Astrocyte (in vitro differentiated cells and primary cell): ENCODE results near the gene CNTN2. TPM values are rescaled to one million over a fixed set of nuclear protein-coding genes. Genes with fewer than 3 reads are reported as not detected.

ENCODE experiments used
- DNase-seq: peaks from one replicate; pipeline ENCODE4 v3.0.0-alpha.2; 2010; ENCODE audit warnings: low read depth
- FAIRE-seq: peaks from 2 replicates; lab custom pipeline; 2011; peaks lifted over from hg19 to GRCh38; lab: Jason Lieb, UNC
- H2AFZ ChIP-seq: 2 replicates; pipeline ENCODE4 v1.6.0; 2012; ENCODE audit warnings: low read depth, low read length, inconsistent platforms
- H3K27ac ChIP-seq: 2 replicates; pipeline ENCODE4 v1.5.1; 2011; ENCODE audit warnings: low read depth, low read length, inconsistent platforms
- H3K27me3 ChIP-seq: 2 replicates; pipeline ENCODE4 v1.6.0; 2011; ENCODE audit warnings: low read length, inconsistent platforms; ENCODE audit not compliant: insufficient read depth
- H3K36me3 ChIP-seq: 2 replicates; pipeline ENCODE4 v1.5.1; 2011; ENCODE audit warnings: low read length, inconsistent platforms; ENCODE audit not compliant: insufficient read depth
- H3K4me1 ChIP-seq: 2 replicates; pipeline ENCODE4 v1.5.1; 2011; ENCODE audit warnings: low read length, inconsistent platforms; ENCODE audit not compliant: insufficient read depth
- H3K4me2 ChIP-seq: 2 replicates; pipeline ENCODE4 v1.6.0; 2012; ENCODE audit warnings: low read length, inconsistent platforms
- H3K4me3 ChIP-seq: 2 replicates; pipeline ENCODE4 v1.5.1; 2011; ENCODE audit warnings: low read depth, mild to moderate bottlenecking, low read length, inconsistent platforms; ENCODE audit not compliant: insufficient read depth
- H3K79me2 ChIP-seq: 2 replicates; pipeline ENCODE4 v1.6.0; 2012; ENCODE audit warnings: mild to moderate bottlenecking, low read length, inconsistent platforms; ENCODE audit not compliant: insufficient read depth
- H3K9ac ChIP-seq: 2 replicates; pipeline ENCODE4 v1.6.0; 2012; ENCODE audit warnings: mild to moderate bottlenecking, low read length, inconsistent platforms
- H3K9me3 ChIP-seq: 2 replicates; pipeline ENCODE4 v1.5.1; 2012; ENCODE audit warnings: low read depth, mild to moderate bottlenecking, low read length, inconsistent platforms; ENCODE audit not compliant: insufficient read depth
- H4K20me1 ChIP-seq: 2 replicates; pipeline ENCODE4 v1.6.0; 2012; ENCODE audit warnings: low read length, inconsistent platforms; ENCODE audit not compliant: insufficient read depth
- H3K27ac Mint-ChIP-seq: one replicate; pipeline ENCODE4 v1.8.0; 2021; ENCODE audit warnings: mild to moderate bottlenecking, mixed read lengths; ENCODE audit not compliant: unreplicated experiment
- H3K27me3 Mint-ChIP-seq: one replicate; pipeline ENCODE4 v1.8.0; 2021; ENCODE audit warnings: low read depth, mixed read lengths; ENCODE audit not compliant: unreplicated experiment
- H3K36me3 Mint-ChIP-seq: one replicate; pipeline ENCODE4 v1.8.0; 2021; ENCODE audit warnings: low read depth, mixed read lengths; ENCODE audit not compliant: unreplicated experiment
- H3K4me1 Mint-ChIP-seq: one replicate; pipeline ENCODE4 v1.8.0; 2021; ENCODE audit warnings: low read depth, mixed read lengths; ENCODE audit not compliant: unreplicated experiment
- H3K4me3 Mint-ChIP-seq: one replicate; pipeline ENCODE4 v1.8.0; 2021; ENCODE audit warnings: mild to moderate bottlenecking, moderate library complexity, mixed read lengths; ENCODE audit not compliant: unreplicated experiment
- H3K9me3 Mint-ChIP-seq: one replicate; pipeline ENCODE4 v1.8.0; 2021; ENCODE audit warnings: mild to moderate bottlenecking, mixed read lengths; ENCODE audit not compliant: unreplicated experiment
- EZH2 ChIP-seq: IDR thresholded peaks from 2 replicates; pipeline ENCODE4 v1.6.1; 2012; ENCODE audit warnings: mild to moderate bottlenecking, low read length, inconsistent platforms; ENCODE audit not compliant: insufficient read depth
- total RNA-seq: library from RNA; stranded (reverse); gene quantifications from 2 replicates; pipeline ENCODE4 v1.2.1, GENCODE V29; 2021
- TF ChIP-seq, protein P1 (sequence below): IDR thresholded peaks from 2 replicates; pipeline ENCODE4 v1.5.1; 2011; ENCODE audit warnings: low read depth, mild to moderate bottlenecking, inconsistent platforms, low read length, moderate library complexity; ENCODE audit not compliant: insufficient read depth

The CNTN2 gene
- total RNA-seq, 1 donor from 2014 or later: 0.23 TPM

DNA sequence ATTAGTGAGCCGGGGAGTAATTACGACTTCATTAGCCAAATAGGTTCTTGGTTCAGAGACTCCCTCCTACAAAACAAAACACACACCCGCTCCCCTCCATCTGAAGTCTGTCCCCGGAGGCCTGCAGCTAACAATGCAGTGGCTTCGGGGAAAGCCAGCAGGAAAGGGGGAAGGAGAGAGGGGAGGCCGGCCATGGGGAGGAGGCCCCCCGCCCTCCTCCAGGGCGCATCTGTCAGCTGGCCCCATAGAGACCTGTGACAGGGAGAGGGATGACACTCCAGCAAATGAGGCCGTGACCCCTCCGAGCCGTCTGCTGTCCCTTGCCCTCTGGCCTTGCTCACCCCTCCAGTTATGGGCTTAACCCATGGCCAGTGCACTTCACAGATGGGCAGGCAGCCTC, 12.1 kb upstream of the CNTN2 start:
- Mint-ChIP-seq H3K27ac (no peak overlapping the region), H3K27me3 (peaks cover 84% of the 10 kb centered on the region), H3K36me3 (peaks cover 3% of the 10 kb centered on the region), H3K4me1 (no peaks in the 10 kb centered on the region), H3K9me3 (peaks cover 3% of the 10 kb centered on the region), H3K4me3 (no peak overlapping the region)
- Histone ChIP-seq H2AFZ (no peak overlapping the region), H3K9me3 (no peaks in the 10 kb centered on the region), H3K79me2 (no peaks in the 10 kb centered on the region), H4K20me1 (no peaks in the 10 kb centered on the region), H3K4me3 (no peak overlapping the region), H3K27me3 (peaks cover 37% of the 10 kb centered on the region), H3K4me2 (no peak overlapping the region), H3K36me3 (no peaks in the 10 kb centered on the region), H3K9ac (no peak overlapping the region), H3K27ac (no peak overlapping the region), H3K4me1 (no peaks in the 10 kb centered on the region)
- FAIRE-seq: no peak
- TF ChIP-seq, protein P1, sequence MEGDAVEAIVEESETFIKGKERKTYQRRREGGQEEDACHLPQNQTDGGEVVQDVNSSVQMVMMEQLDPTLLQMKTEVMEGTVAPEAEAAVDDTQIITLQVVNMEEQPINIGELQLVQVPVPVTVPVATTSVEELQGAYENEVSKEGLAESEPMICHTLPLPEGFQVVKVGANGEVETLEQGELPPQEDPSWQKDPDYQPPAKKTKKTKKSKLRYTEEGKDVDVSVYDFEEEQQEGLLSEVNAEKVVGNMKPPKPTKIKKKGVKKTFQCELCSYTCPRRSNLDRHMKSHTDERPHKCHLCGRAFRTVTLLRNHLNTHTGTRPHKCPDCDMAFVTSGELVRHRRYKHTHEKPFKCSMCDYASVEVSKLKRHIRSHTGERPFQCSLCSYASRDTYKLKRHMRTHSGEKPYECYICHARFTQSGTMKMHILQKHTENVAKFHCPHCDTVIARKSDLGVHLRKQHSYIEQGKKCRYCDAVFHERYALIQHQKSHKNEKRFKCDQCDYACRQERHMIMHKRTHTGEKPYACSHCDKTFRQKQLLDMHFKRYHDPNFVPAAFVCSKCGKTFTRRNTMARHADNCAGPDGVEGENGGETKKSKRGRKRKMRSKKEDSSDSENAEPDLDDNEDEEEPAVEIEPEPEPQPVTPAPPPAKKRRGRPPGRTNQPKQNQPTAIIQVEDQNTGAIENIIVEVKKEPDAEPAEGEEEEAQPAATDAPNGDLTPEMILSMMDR: no peak
- no peak for TF ChIP-seq EZH2
- no peak for DNase-seq

GRCh38 chr1:205032508-205032907, 10.5 kb upstream of the CNTN2 start:
- no peak for TF ChIP-seq EZH2
- TF ChIP-seq, protein P1: no peak
- Histone ChIP-seq H3K4me2 (no peak overlapping the region), H3K9me3 (no peaks in the 10 kb centered on the region), H3K27ac (no peak overlapping the region), H2AFZ (no peak overlapping the region), H3K79me2 (no peaks in the 10 kb centered on the region), H3K9ac (no peak overlapping the region), H3K4me1 (no peaks in the 10 kb centered on the region), H3K27me3 (peaks cover 40% of the 10 kb centered on the region), H3K36me3 (no peaks in the 10 kb centered on the region), H4K20me1 (no peaks in the 10 kb centered on the region), H3K4me3 (no peak overlapping the region)
- Mint-ChIP-seq H3K27me3 (peaks cover 86% of the 10 kb centered on the region), H3K27ac (no peak overlapping the region), H3K36me3 (peaks cover 8% of the 10 kb centered on the region), H3K9me3 (peaks cover 10% of the 10 kb centered on the region), H3K4me3 (no peak overlapping the region), H3K4me1 (no peaks in the 10 kb centered on the region)
- FAIRE-seq (no peak), DNase-seq (no peak)

GRCh38 chr1:205037539-205037938, 5.5 kb upstream of the CNTN2 start:
- Mint-ChIP-seq H3K27me3 (peaks cover 85% of the 10 kb centered on the region), H3K4me1 (no peaks in the 10 kb centered on the region), H3K4me3 (no peak overlapping the region), H3K9me3 (peaks cover 10% of the 10 kb centered on the region), H3K36me3 (peaks cover 5% of the 10 kb centered on the region), H3K27ac (no peak overlapping the region)
- Histone ChIP-seq H2AFZ (no peak overlapping the region), H3K9ac (no peak overlapping the region), H3K27me3 (peaks cover 43% of the 10 kb centered on the region), H3K27ac (no peak overlapping the region), H3K4me2 (no peak overlapping the region), H4K20me1 (no peaks in the 10 kb centered on the region), H3K36me3 (no peaks in the 10 kb centered on the region), H3K9me3 (no peaks in the 10 kb centered on the region), H3K4me1 (no peaks in the 10 kb centered on the region), H3K79me2 (no peaks in the 10 kb centered on the region), H3K4me3 (no peak overlapping the region)
- no peak for DNase-seq
- no peak for FAIRE-seq
- TF ChIP-seq, protein P1: no peak
- TF ChIP-seq EZH2: no peak
